ENCODE data around the gene IRAG1.
"Not testable (repeated sequence)": the region's sequence is repeated elsewhere in the genome, so short reads cannot be mapped to it uniquely, and the experiment has no call there.

- not testable (repeated sequence) for TF ChIP-seq CTCF (IDR thresholded peaks at IDR 0.05); ZFX (IDR thresholded peaks at IDR 0.05; ENCODE audit: borderline replicate concordance)
These were observed 13.3 kb downstream of the IRAG1 start for GRCh38 chr11:10680279-10680678.
